Mucosa of descending colon (tissue), 3 donors: Measurements from ENCODE around the gene LRBA. TPM values are rescaled to one million over a fixed set of nuclear protein-coding genes. Genes with fewer than 3 reads are reported as not detected.
"Not testable (repeated sequence)": the region's sequence is repeated elsewhere in the genome, so short reads cannot be mapped to it uniquely, and the experiment has no call there.

ENCODE experiments used
- ATAC-seq: fragments of 200-7000 bp; cut with Tn5 transposase; one replicate; pipeline ENCODE4 v1.9.1; 2020; ENCODE audit warnings: mild to moderate bottlenecking, moderate library complexity
- DNase-seq, 3 donors: peaks; one replicate each; pipeline ENCODE4 v3.0.0-alpha.2; 2020
- H3K36me3 ChIP-seq: fragments of 200-600 bp; one replicate; pipeline ENCODE4 v1.8.0; 2021; ENCODE audit warnings: low read depth, mild to moderate bottlenecking
- H3K4me1 ChIP-seq: fragments of 200-600 bp; one replicate; pipeline ENCODE4 v1.8.0; 2021; ENCODE audit warnings: low read depth, mild to moderate bottlenecking
- H3K4me3 ChIP-seq: fragments of 200-600 bp; one replicate; pipeline ENCODE4 v1.8.0; 2021; ENCODE audit warnings: mild to moderate bottlenecking
- H3K9me3 ChIP-seq: fragments of 200-600 bp; one replicate; pipeline ENCODE4 v1.8.0; 2021; ENCODE audit warnings: mild to moderate bottlenecking
- intact Hi-C, 2 donors: fragments of 100-400 bp; cut with DNase I in 1 of 2; cut with micrococcal nuclease in 1 of 2; formaldehyde crosslinking; loops; one replicate each; pipeline versions ENCODE4 v1.11.0 to v1.11.1; 2022; cut with DNase I, micrococcal nuclease
- total RNA-seq, 3 donors: library from RNA; stranded (reverse); fragmentation: NEBNext Ultra II Directional in 2 of 3; extraction: Animal tissue kit (Norgen Biotek cat#: 25700) in 2 of 3; gene quantifications; one replicate each; pipeline versions ENCODE4 v1.2.1 to v1.2.4, GENCODE V29; 2021 to 2023
- TF ChIP-seq, protein P1 (sequence below): fragments of 200-600 bp; IDR thresholded peaks from one replicate; pipeline ENCODE4 v1.8.0; 2022; ENCODE audit warnings: antibody characterized with exemption, mild to moderate bottlenecking
- donor health status: DM: no; HTN: no; CAD: no; lungs with moderate emphysema.
- donor health status: DM: no; HTN: no; CAD: no.
- donor health status: DM: no; HTN: yes; CAD: no.

LRBA gene
- total RNA-seq, 3 donors from 2014 or later: 69.8 to 98.4 (median 76.2) TPM

DNA sequence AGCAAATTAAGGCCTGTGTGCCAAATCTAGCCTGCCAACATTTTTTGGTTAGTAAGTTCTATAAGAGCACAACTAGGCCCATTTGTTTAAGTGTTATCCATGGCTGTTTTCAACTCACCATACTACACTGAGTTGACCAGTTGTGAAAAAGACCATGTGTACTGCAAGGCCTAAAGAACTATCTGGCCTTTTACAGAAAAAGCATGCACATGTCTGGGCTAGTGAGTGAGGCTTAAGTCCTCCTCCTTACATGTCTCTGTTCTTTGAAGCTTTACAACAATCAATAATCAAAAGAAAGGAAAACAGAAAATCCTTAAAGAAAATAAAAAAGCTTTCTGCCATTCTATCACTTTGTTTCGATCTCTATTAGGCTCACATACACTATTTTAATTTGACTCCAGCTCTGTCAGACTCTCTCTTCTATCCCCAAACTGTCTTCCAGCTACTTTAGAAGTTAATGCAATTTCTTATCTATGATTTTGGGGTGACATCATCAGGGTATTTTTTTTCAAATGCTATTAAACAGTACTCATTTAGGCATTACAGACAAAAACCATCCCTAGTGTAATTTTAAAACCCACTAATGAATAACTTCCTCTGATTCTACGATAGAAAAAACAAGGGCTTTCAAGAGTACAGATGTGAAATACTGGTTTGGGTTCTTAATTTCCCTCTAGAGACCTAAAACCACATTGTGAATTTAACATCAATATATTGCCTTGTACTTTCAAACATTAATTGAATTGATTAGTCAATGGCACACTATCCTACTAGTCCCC, 271.3 kb downstream of the LRBA start:
- no peaks in the 10 kb centered on the region for H3K36me3 ChIP-seq
- no peaks in the 10 kb centered on the region for H3K9me3 ChIP-seq
- DNase-seq (no peak), ATAC-seq (no peak)
- TF ChIP-seq, protein P1, sequence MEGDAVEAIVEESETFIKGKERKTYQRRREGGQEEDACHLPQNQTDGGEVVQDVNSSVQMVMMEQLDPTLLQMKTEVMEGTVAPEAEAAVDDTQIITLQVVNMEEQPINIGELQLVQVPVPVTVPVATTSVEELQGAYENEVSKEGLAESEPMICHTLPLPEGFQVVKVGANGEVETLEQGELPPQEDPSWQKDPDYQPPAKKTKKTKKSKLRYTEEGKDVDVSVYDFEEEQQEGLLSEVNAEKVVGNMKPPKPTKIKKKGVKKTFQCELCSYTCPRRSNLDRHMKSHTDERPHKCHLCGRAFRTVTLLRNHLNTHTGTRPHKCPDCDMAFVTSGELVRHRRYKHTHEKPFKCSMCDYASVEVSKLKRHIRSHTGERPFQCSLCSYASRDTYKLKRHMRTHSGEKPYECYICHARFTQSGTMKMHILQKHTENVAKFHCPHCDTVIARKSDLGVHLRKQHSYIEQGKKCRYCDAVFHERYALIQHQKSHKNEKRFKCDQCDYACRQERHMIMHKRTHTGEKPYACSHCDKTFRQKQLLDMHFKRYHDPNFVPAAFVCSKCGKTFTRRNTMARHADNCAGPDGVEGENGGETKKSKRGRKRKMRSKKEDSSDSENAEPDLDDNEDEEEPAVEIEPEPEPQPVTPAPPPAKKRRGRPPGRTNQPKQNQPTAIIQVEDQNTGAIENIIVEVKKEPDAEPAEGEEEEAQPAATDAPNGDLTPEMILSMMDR: no peak
- intact Hi-C loops: no loop called here
- H3K4me1 ChIP-seq: no peaks in the 10 kb centered on the region
- no peak overlapping the region for H3K4me3 ChIP-seq

- H3K4me1 ChIP-seq, H3K9me3 ChIP-seq, H3K4me3 ChIP-seq, ATAC-seq, intact Hi-C loops, H3K36me3 ChIP-seq, DNase-seq: not testable (repeated sequence)
Observed at GRCh38 chr4:150742930-150743329, 272.2 kb downstream of the LRBA start.

GRCh38 chr4:150739591-150739990, 275.5 kb downstream of the LRBA start:
- Histone ChIP-seq H3K9me3 (no peaks in the 10 kb centered on the region), H3K4me3 (no peak overlapping the region), H3K36me3 (no peaks in the 10 kb centered on the region), H3K4me1 (no peaks in the 10 kb centered on the region)
- ATAC-seq (no peak), DNase-seq (no peak)
- intact Hi-C loops: no loop called here
- TF ChIP-seq, protein P1: no peak

GRCh38 chr4:150725957-150726523, 289.0 kb downstream of the LRBA start:
- H3K36me3 ChIP-seq: no peaks in the 10 kb centered on the region
- peaks cover 7% of the 10 kb centered on the region for H3K9me3 ChIP-seq
- intact Hi-C loops: no loop called here
- ATAC-seq (no peak), DNase-seq (no peak)
- TF ChIP-seq, protein P1: no peak
- H3K4me3 ChIP-seq: no peak overlapping the region
- H3K4me1 ChIP-seq: peaks cover 5% of the 10 kb centered on the region

- DNase-seq: peak in 2 of 3 donors; percentile 5 to 26
- Histone ChIP-seq H3K4me1 (peaks cover 5% of the 10 kb centered on the region), H3K4me3 (no peak overlapping the region), H3K9me3 (peaks cover 7% of the 10 kb centered on the region), H3K36me3 (no peaks in the 10 kb centered on the region)
- ATAC-seq: no peak
- TF ChIP-seq, protein P1: no peak
- intact Hi-C loops: no loop called here
Observed at GRCh38 chr4:150723727-150724411, 291.2 kb downstream of the LRBA start.

- intact Hi-C loops: no loop called here
- Histone ChIP-seq H3K4me3 (no peak overlapping the region), H3K36me3 (no peaks in the 10 kb centered on the region), H3K9me3 (peaks cover 7% of the 10 kb centered on the region), H3K4me1 (peaks cover 5% of the 10 kb centered on the region)
- TF ChIP-seq, protein P1: peak; percentile 49
- ATAC-seq (peak; percentile 99), DNase-seq (peak; percentile 88 to 94 (median 90))
Observed at GRCh38 chr4:150722908-150723362, 292.1 kb downstream of the LRBA start.
